K562 treated with DMSO at 1 percent for 48 hours (cell line): ENCODE data around the gene SLC8A2. TPM values are rescaled to one million over a fixed set of nuclear protein-coding genes. Genes with fewer than 3 reads are reported as not detected.

ENCODE experiments used
- total RNA-seq: library from RNA; unstranded; fragments of 300-600 nt; gene quantifications from 2 replicates; pipeline ENCODE4 v1.2.3, GENCODE V29; 2022; ENCODE audit warnings: low replicate concordance; ENCODE audit errors: extremely low read depth

The SLC8A2 gene, protein sequence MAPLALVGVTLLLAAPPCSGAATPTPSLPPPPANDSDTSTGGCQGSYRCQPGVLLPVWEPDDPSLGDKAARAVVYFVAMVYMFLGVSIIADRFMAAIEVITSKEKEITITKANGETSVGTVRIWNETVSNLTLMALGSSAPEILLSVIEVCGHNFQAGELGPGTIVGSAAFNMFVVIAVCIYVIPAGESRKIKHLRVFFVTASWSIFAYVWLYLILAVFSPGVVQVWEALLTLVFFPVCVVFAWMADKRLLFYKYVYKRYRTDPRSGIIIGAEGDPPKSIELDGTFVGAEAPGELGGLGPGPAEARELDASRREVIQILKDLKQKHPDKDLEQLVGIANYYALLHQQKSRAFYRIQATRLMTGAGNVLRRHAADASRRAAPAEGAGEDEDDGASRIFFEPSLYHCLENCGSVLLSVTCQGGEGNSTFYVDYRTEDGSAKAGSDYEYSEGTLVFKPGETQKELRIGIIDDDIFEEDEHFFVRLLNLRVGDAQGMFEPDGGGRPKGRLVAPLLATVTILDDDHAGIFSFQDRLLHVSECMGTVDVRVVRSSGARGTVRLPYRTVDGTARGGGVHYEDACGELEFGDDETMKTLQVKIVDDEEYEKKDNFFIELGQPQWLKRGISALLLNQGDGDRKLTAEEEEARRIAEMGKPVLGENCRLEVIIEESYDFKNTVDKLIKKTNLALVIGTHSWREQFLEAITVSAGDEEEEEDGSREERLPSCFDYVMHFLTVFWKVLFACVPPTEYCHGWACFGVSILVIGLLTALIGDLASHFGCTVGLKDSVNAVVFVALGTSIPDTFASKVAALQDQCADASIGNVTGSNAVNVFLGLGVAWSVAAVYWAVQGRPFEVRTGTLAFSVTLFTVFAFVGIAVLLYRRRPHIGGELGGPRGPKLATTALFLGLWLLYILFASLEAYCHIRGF
- total RNA-seq, result not detected in 2 replicates

DNA sequence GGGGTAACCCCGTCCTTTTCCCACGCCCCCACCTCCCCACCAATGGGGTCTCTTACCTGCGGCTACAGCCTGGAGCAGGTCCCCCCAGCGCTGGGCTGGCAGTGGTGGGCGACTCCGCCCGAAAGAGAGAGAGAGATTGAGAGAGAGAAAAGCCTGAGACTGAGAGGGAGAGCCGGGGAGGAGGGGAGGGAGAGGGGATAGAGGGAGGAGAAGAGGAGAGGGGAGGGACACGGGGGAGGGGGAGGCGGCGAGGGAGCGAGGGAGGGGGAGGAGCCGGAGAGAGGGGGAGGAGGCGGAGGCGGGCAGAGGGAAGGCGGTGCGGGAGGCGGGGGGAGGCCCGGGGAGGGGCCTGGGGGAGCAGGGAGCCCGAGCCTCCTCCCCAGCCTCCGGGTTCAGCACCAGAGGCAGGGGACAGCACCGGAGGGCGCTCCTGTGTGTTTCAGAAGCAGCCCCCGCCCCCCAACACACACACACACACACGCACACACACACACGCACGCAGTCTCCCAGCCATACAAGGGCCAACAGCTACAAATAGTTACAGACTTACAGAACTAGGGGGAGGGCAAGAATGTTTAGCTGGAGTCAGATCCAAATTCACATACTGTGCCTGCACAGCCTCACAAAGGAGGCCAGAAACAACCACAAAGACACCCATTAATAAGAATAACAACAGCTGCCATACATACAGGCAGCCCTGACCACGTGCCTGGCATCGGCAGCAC lies at the start of gene SLC8A2:
SLC8A2 (minus strand) TSS at position 161 of the 725 bp plus-strand sequence. CDS start 5,490 bp downstream, outside the sequence.

DNA sequence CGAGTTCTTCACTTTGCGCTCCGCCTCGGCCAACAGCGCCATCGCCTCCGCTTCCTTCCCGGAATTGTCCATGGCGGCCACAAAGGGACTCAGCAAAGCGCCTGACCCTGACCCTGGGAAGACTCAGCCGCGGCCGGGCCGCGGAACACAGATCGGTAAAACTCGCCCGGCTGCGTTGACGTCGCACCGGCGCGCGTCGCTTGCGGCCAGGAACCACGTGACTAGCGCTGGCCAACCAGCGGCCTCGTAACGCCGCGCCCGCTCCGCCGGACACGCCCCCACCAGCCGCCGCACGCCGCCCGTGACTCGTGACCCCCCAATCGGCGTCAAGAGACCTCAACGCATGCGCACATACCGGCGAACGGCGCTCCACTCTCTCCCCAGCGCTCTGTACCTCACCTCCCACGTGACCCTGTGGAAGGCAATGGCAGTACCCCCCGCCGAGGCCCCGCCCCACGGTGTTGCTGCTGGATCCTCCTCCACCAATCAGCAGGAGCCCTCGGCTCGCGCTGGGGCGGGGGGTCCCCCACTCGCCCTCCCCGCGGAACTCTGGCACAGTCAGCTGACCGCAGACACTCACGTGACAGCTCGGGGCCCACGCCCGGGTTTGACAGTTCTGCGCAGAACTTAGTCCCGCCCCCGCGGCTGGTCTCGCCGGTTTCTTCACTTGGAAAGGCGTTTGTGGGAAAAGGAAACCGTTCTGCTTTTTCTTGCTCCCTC lies 43.3 kb upstream of the SLC8A2 start, which contains the start of gene NAPA:
NAPA (minus strand) TSS at position 195 of the 720 bp plus-strand sequence; CDS start at position 72, 123 bp downstream.

DNA sequence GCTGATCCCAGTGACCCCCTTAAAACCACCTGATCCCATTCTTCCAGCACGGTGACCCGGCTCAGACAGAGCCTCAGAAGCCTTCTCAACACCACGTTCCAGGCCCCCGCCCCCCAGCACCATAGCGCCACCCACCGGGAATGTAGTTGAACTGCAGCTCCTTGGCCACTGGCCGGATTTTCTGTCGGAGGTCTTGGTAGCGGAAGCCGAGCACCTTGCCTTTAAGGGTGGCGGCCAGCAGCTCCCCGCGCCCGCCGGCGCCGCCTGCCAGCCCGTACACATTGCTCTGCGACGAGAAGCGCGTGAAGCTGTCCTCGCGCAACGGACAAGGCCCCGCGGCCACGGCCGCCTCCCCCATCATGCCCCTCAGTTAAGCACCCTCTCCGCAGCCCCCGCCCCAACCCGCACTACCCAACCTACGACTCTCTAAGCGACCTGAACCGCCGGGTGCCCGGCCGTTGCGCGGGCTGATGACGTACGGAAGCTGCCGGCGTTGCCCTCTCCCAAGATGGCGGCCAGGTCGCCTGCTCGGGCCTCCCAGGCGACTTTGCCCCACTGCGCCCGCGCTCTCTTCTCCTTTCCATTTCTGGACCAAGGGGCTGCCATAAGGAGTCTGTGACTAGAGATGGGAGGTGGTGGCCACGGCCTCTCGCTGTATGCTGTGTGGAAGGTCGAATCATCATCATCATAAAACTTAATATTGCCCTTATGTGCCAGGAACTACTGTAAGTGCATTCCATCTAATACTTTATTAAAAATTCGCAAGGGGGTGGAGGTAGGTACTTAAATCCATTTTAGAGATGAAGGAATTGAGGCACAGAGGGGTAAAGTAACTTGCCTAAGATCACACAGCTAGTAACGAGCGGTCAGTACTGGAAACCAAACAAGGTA lies 12.4 kb upstream of the SLC8A2 start, which contains the start of gene KPTN:
KPTN (minus strand) TSS at position 420 of the 891 bp plus-strand sequence; CDS start at position 361, 59 bp downstream.

DNA sequence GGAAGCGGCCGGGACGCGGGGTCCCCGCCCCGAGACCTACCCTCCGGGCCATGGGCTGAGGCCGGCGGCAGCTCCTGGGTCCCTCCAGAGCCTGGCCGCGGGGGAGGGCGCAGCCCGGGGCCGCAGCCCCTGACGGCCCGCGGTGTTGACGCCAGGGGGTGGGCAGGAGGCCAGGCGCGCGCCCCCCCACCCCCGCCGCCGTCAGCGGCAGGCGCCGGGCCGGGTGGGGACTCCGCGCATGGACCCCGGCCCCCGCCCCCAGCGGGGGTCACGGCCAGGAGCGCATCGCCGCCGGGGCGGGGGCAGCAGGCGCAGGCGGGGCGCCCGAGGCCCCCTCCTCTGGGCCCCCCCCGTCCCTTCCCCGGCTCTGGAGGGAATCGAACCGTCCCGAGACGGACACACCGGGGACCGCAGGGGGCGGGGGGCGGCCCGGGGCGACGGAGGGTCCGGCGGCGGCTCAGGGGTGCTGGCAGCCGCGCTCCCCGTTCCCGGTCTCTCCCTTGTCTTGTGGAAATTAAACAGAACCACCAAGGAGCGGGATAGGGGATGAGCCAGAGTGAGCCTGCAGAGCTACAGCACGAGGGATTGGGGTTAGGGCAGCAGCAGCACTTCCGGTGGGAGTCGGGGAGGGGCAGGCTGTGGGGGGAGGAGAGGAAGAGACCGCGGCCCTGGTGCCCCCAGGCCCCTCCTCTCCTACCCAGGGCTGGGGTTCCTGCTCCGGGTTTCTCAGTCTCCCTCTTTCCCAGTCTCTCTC lies 52.5 kb downstream of the SLC8A2 start, which contains the start of gene MEIS3:
MEIS3 (minus strand) TSS at position 498 of the 754 bp plus-strand sequence; CDS start at position 52, 446 bp downstream.

Other genes starting within 250 kb of the SLC8A2 start
- gene BBC3, start 240.7 kb downstream of the SLC8A2 start, total RNA-seq, result not detected in 2 replicates
- not detected in 2 replicates for gene CCDC9, start 215.4 kb downstream of the SLC8A2 start, total RNA-seq
- gene INAFM1, start 197.0 kb downstream of the SLC8A2 start, total RNA-seq, result not detected in 2 replicates
- gene C5AR1, start 162.0 kb downstream of the SLC8A2 start, total RNA-seq, result not detected in 2 replicates
- gene C5AR2, start 139.7 kb downstream of the SLC8A2 start, total RNA-seq, result not detected in 2 replicates
- not detected in 2 replicates for gene DHX34, start 122.6 kb downstream of the SLC8A2 start, total RNA-seq
- gene MEIS3, start 52.4 kb downstream of the SLC8A2 start, total RNA-seq, result not detected in 2 replicates
- gene KPTN, start 12.3 kb upstream of the SLC8A2 start, total RNA-seq, result not detected in 2 replicates
- not detected in 2 replicates for gene NAPA, start 43.2 kb upstream of the SLC8A2 start, total RNA-seq
- not detected in 2 replicates for gene ZNF541, start 101.3 kb upstream of the SLC8A2 start, total RNA-seq
- not detected in 2 replicates for gene BICRA, start 137.2 kb upstream of the SLC8A2 start, total RNA-seq
- gene EHD2, start 241.5 kb upstream of the SLC8A2 start, total RNA-seq, result 102 TPM in 1 of 2 replicates, not detected in the other